C1 segment of cervical spinal cord (tissue), 14 donors: ENCODE data around the gene COX7A2L.
"Not testable (repeated sequence)": the region's sequence is repeated elsewhere in the genome, so short reads cannot be mapped to it uniquely, and the experiment has no call there.

Source experiments
- DNase-seq, 14 donors: peaks; one replicate each; lab custom pipeline; 2025; lab: John Stamatoyannopoulos, UW

Gene COX7A2L

GRCh38 chr2:42367835-42368234 is 6.8 kb upstream of the COX7A2L start:
- DNase-seq = peak in 1 of 14 donors; percentile 61

- DNase-seq = no peak
Observed at GRCh38 chr2:42366411-42366810, 5.4 kb upstream of the COX7A2L start.

- DNase-seq = no peak
Observed at GRCh38 chr2:42364658-42365057, 3.6 kb upstream of the COX7A2L start.

GRCh38 chr2:42363413-42363812 is 2.4 kb upstream of the COX7A2L start:
- DNase-seq = no peak

GRCh38 chr2:42361728-42362283 is 789 bp upstream of the COX7A2L start:
- DNase-seq = no peak

GRCh38 chr2:42360493-42360889 is 526 bp downstream of the COX7A2L start:
- no peak for DNase-seq

GRCh38 chr2:42359965-42360483 is 993 bp downstream of the COX7A2L start:
- no peak for DNase-seq

GRCh38 chr2:42359304-42359964 is 1.6 kb downstream of the COX7A2L start:
- DNase-seq = no peak

- no peak for DNase-seq
Observed at GRCh38 chr2:42353792-42354429, 7.1 kb downstream of the COX7A2L start.

GRCh38 chr2:42351864-42352263 is 9.2 kb downstream of the COX7A2L start:
- no peak for DNase-seq

GRCh38 chr2:42350434-42351063 is 10.5 kb downstream of the COX7A2L start:
- no peak for DNase-seq

- no peak for DNase-seq
Observed at GRCh38 chr2:42348113-42348805, 12.8 kb downstream of the COX7A2L start.

- DNase-seq = not testable (repeated sequence)
Observed at GRCh38 chr2:42347518-42347917, 13.5 kb downstream of the COX7A2L start.

GRCh38 chr2:42346856-42347255 is 14.2 kb downstream of the COX7A2L start:
- DNase-seq = not testable (repeated sequence)

GRCh38 chr2:42345986-42346385 is 15.0 kb downstream of the COX7A2L start:
- peak in 1 of 14 donors; percentile 12 for DNase-seq

- DNase-seq = no peak
Observed at GRCh38 chr2:42342795-42343241, 18.2 kb downstream of the COX7A2L start.

- no peak for DNase-seq
Observed at GRCh38 chr2:42342061-42342794, 18.8 kb downstream of the COX7A2L start.

GRCh38 chr2:42340938-42341636 is 19.9 kb downstream of the COX7A2L start:
- no peak for DNase-seq

GRCh38 chr2:42340045-42340937 is 20.7 kb downstream of the COX7A2L start:
- DNase-seq = no peak
